ENCODE results near the gene SGO2.

Gene SGO2

GRCh38 chr2:200585730-200586643 lies 60.0 kb downstream of the SGO2 start, which contains the start of gene AOX1:
AOX1 (plus strand) TSS chr2:200586014; CDS start chr2:200586109, 95 bp downstream.
- Histone ChIP-seq H3K9ac (ENCODE audit: low read length) (no peak within 1 kb of the TSS), H3K4me3 (ENCODE audit: low read length) (no peak within 1 kb of the TSS), H3K4me1 (ENCODE audit: low read length) (no peaks in the 10 kb centered on the region), H4K20me1 (ENCODE audit: insufficient read depth, low read length) (no peaks in the 10 kb centered on the region), H3K9me3 (replicated peaks; ENCODE audit: insufficient read depth, low read length) (no peaks in the 10 kb centered on the region), H3K27me3 (replicated peaks; ENCODE audit: insufficient read depth, low read length) (no peaks in the 10 kb centered on the region), H3F3A (ENCODE audit: insufficient read depth, low read length) (no peaks in the 10 kb centered on the region), H3K27ac (ENCODE audit: low read length) (no peak within 1 kb of the TSS), H2AFZ (ENCODE audit: low read length) (no peak within 1 kb of the TSS), H3K9me2 (replicated peaks; ENCODE audit: insufficient read depth, low read length) (no peaks in the 10 kb centered on the region), H3K4me2 (ENCODE audit: low read depth, low read length) (no peak within 1 kb of the TSS), H3K79me2 (ENCODE audit: low read length) (no peaks in the 10 kb centered on the region), H3K36me3 (replicated peaks; ENCODE audit: insufficient read depth, low read length) (no peaks in the 10 kb centered on the region)
- no peak for DNase-seq
- TF ChIP-seq CTCF (IDR thresholded peaks at IDR 0.05; ENCODE audit: low read length), result no peak
- TF ChIP-seq EZH2phosphoT487 (IDR thresholded peaks at IDR 0.05; ENCODE audit: low read length), result no peak
- no peak for TF ChIP-seq EZH2 (optimal IDR thresholded peaks at IDR 0.05; ENCODE audit: low read depth, low read length)

- H3K4me1 ChIP-seq (ENCODE audit: low read length), result no peaks in the 10 kb centered on the region
- H3K9ac ChIP-seq (ENCODE audit: low read length), result no peak overlapping the region
- no peak overlapping the region for H2AFZ ChIP-seq (ENCODE audit: low read length)
- no peak overlapping the region for H3K27ac ChIP-seq (ENCODE audit: low read length)
- H3K36me3 ChIP-seq (replicated peaks; ENCODE audit: insufficient read depth, low read length), result no peaks in the 10 kb centered on the region
- no peak overlapping the region for H3K4me3 ChIP-seq (ENCODE audit: low read length)
- no peaks in the 10 kb centered on the region for H3K79me2 ChIP-seq (ENCODE audit: low read length)
- no peaks in the 10 kb centered on the region for H3K9me2 ChIP-seq (replicated peaks; ENCODE audit: insufficient read depth, low read length)
- TF ChIP-seq CTCF (IDR thresholded peaks at IDR 0.05; ENCODE audit: low read length) (no peak), EZH2 (optimal IDR thresholded peaks at IDR 0.05; ENCODE audit: low read depth, low read length) (no peak), EZH2phosphoT487 (IDR thresholded peaks at IDR 0.05; ENCODE audit: low read length) (no peak)
- no peaks in the 10 kb centered on the region for H3F3A ChIP-seq (ENCODE audit: insufficient read depth, low read length)
- H3K27me3 ChIP-seq (replicated peaks; ENCODE audit: insufficient read depth, low read length), result no peaks in the 10 kb centered on the region
- no peaks in the 10 kb centered on the region for H4K20me1 ChIP-seq (ENCODE audit: insufficient read depth, low read length)
- H3K4me2 ChIP-seq (ENCODE audit: low read depth, low read length), result no peak overlapping the region
- DNase-seq, result no peak
- H3K9me3 ChIP-seq (replicated peaks; ENCODE audit: insufficient read depth, low read length), result no peaks in the 10 kb centered on the region
Measured at GRCh38 chr2:200586644-200586975, 60.6 kb downstream of the SGO2 start.

GRCh38 chr2:200587007-200587616 lies 61.1 kb downstream of the SGO2 start:
- TF ChIP-seq EZH2 (optimal IDR thresholded peaks at IDR 0.05; ENCODE audit: low read depth, low read length) (no peak), CTCF (IDR thresholded peaks at IDR 0.05; ENCODE audit: low read length) (no peak), EZH2phosphoT487 (IDR thresholded peaks at IDR 0.05; ENCODE audit: low read length) (no peak)
- H3K4me2 ChIP-seq (ENCODE audit: low read depth, low read length), result no peak overlapping the region
- no peak overlapping the region for H3K9ac ChIP-seq (ENCODE audit: low read length)
- no peak overlapping the region for H2AFZ ChIP-seq (ENCODE audit: low read length)
- H3K4me1 ChIP-seq (ENCODE audit: low read length), result no peaks in the 10 kb centered on the region
- no peaks in the 10 kb centered on the region for H3K79me2 ChIP-seq (ENCODE audit: low read length)
- H3K27ac ChIP-seq (ENCODE audit: low read length), result no peak overlapping the region
- no peaks in the 10 kb centered on the region for H3K36me3 ChIP-seq (replicated peaks; ENCODE audit: insufficient read depth, low read length)
- H3F3A ChIP-seq (ENCODE audit: insufficient read depth, low read length), result no peaks in the 10 kb centered on the region
- DNase-seq, result no peak
- no peaks in the 10 kb centered on the region for H3K27me3 ChIP-seq (replicated peaks; ENCODE audit: insufficient read depth, low read length)
- no peaks in the 10 kb centered on the region for H3K9me2 ChIP-seq (replicated peaks; ENCODE audit: insufficient read depth, low read length)
- no peaks in the 10 kb centered on the region for H3K9me3 ChIP-seq (replicated peaks; ENCODE audit: insufficient read depth, low read length)
- no peaks in the 10 kb centered on the region for H4K20me1 ChIP-seq (ENCODE audit: insufficient read depth, low read length)
- no peak overlapping the region for H3K4me3 ChIP-seq (ENCODE audit: low read length)

Data from MM.1S (cell line).